GM21515 (cell line): ENCODE results near the gene MED14.

Experiments
- ATAC-seq: cut with Tn5 transposase; IDR thresholded peaks from one replicate; pipeline ENCODE4 v1.9.1; 2021; ENCODE audit not compliant: unreplicated experiment

MED14 gene

DNA sequence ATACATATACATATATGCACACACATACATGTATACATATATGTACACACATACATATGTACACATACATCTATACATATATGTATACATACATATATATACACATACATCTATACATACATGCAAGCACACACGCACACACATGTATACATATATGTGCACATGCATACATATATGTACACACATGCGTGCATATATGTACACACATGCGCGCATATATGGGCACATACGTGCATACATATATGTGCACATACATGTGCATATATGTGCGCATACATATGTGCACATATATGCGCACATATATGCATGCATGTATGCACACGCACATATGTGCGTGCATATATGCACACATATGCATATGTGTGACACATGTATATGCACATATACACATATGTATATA lies 119.4 kb downstream of the MED14 start:
- ATAC-seq: no peak

DNA sequence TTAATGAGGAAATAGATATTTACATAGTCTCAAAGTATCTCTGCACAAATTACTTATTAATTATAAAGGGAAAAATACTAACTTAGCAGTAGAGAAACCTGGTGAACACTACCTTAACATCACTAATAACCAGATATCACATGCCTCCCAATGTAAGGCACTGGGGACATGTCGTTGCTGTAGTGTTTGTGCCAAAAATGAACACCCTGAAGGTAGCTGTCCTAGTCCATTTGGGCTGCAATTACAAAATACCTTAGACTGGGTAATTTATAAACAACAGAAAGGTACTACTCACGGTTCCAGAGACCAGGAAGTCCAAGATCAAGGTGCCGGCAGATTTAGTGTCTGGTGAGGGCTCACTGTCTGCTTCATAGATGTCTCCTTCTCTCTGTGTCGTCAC lies 122.8 kb downstream of the MED14 start:
- ATAC-seq: no peak

DNA sequence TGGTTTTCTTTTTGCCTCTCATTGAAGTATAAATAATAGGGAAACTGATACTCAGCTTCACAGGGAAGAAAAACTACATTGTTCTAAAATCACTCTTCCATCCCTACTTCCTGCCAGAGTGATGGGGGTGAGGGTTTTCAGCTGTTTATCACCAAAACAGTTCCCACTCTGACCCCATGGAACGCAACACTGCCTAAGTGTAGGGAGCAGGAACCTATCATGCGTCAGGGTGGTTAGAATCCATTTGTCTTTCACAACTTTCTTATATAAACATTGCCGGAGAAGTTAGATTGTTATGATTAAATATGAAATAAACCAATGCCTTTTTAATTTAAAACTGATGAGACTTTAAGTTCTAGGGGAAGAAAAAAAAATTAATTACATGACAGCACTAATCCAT lies 128.0 kb downstream of the MED14 start:
- no peak for ATAC-seq

- ATAC-seq: no peak
Observed at GRCh38 chrX:40603446-40603845, 131.9 kb downstream of the MED14 start.
